Hepatic stellate cell (primary cell): ENCODE data around the gene TEX54.
"Not testable (repeated sequence)": the region's sequence is repeated elsewhere in the genome, so short reads cannot be mapped to it uniquely, and the experiment has no call there.

Source experiments
- DNase-seq: peaks from one replicate; pipeline ENCODE4 v3.0.0; 2011; ENCODE audit warnings: low spot score

Gene TEX54

GRCh38 chr11:62832336-62833234 is at the start of gene TEX54:
Gene TEX54 (minus strand): TSS chr11:62832841.
- DNase-seq = peak; percentile 24

GRCh38 chr11:62882431-62882749 is 49.7 kb upstream of the TEX54 start:
- DNase-seq = no peak

- DNase-seq = peak; percentile 96
Observed at GRCh38 chr11:62881579-62882430, 49.2 kb upstream of the TEX54 start.

GRCh38 chr11:62880803-62881578 is 48.4 kb upstream of the TEX54 start, which contains the start of gene SLC3A2:
Gene SLC3A2 (plus strand): TSS chr11:62880896. CDS start chr11:62881024, 128 bp downstream.
- DNase-seq = peak; percentile 86

GRCh38 chr11:62880231-62880802 is 47.7 kb upstream of the TEX54 start:
- peak; percentile 84 for DNase-seq

- no peak for DNase-seq
Observed at GRCh38 chr11:62879235-62879978, 46.8 kb upstream of the TEX54 start.

GRCh38 chr11:62876712-62877111 is 44.1 kb upstream of the TEX54 start:
- no peak for DNase-seq

GRCh38 chr11:62875698-62876478 is 43.2 kb upstream of the TEX54 start:
- DNase-seq = no peak

GRCh38 chr11:62874851-62875250 is 42.2 kb upstream of the TEX54 start:
- no peak for DNase-seq

- no peak for DNase-seq
Observed at GRCh38 chr11:62865635-62866034, 33.0 kb upstream of the TEX54 start.

- no peak for DNase-seq
Observed at GRCh38 chr11:62863687-62864335, 31.2 kb upstream of the TEX54 start.

- DNase-seq = not testable (repeated sequence)
Observed at GRCh38 chr11:62861564-62862192, 29.0 kb upstream of the TEX54 start.

GRCh38 chr11:62860835-62861563 is 28.4 kb upstream of the TEX54 start:
- DNase-seq = no peak

GRCh38 chr11:62859281-62859703 is 26.7 kb upstream of the TEX54 start:
- DNase-seq = not testable (repeated sequence)

- DNase-seq = no peak
Observed at GRCh38 chr11:62858201-62858600, 25.6 kb upstream of the TEX54 start.

- DNase-seq = no peak
Observed at GRCh38 chr11:62857541-62857982, 24.9 kb upstream of the TEX54 start.

- no peak for DNase-seq
Observed at GRCh38 chr11:62856333-62856895, 23.8 kb upstream of the TEX54 start.
